ENCODE data around the gene NEK11.

The NEK11 gene

DNA sequence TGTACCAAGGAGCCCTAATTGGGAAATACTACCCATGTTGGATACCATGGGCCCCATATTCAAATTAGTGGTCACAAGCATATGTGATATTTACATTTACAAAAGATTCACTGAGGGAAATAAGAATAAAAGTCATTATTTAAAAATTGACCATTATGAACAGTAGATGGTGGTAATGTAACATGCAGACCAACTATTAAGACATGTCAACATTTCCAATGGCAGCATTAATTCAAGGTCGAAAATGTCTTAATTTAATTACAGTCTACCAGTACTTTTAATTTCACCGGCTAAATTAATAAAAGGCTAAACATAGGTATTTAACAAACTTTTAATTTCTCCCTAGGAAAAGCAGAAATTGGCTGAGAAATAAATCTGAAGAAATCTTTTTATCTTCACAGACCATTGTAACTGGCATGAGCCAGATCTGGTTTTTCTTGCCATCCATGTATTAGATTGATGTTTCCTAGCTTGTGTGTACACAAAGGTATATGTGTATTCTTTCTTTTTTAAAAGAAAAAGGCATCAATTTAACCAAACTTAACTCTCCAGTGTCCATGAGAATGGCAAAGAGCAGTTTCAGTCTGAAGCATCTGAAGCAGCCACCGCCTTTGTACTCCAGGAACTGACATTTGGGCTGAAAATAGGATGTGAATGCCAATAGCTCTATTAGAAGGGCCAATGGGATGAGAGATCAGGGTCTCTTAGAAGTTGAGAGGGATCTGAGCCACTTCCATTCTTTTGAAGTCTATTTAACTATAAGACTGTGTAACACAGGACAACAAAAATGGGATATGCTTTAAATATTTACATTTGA, 26.6 kb downstream of the NEK11 start:
- DNase-seq (ENCODE audit: low read depth) = no peak
- TF ChIP-seq CTCF (IDR thresholded peaks at IDR 0.05; ENCODE audit: control insufficient read depth, insufficient read depth, low read depth, low read length, missing control alignments) = peak; percentile 22
- H3K4me3 ChIP-seq (ENCODE audit: control insufficient read depth, low read depth, low read length) = no peak overlapping the region

GRCh38 chr3:131067983-131068382, 41.3 kb downstream of the NEK11 start:
- no peak for TF ChIP-seq CTCF (IDR thresholded peaks at IDR 0.05; ENCODE audit: control insufficient read depth, insufficient read depth, low read depth, low read length, missing control alignments)
- no peak overlapping the region for H3K4me3 ChIP-seq (ENCODE audit: control insufficient read depth, low read depth, low read length)
- DNase-seq (ENCODE audit: low read depth) = no peak

GRCh38 chr3:131072099-131072559, 45.5 kb downstream of the NEK11 start:
- no peak overlapping the region for H3K4me3 ChIP-seq (ENCODE audit: control insufficient read depth, low read depth, low read length)
- DNase-seq (ENCODE audit: low read depth) = no peak
- TF ChIP-seq CTCF (IDR thresholded peaks at IDR 0.05; ENCODE audit: control insufficient read depth, insufficient read depth, low read depth, low read length, missing control alignments) = no peak

- DNase-seq (ENCODE audit: low read depth) = no peak
- H3K4me3 ChIP-seq (ENCODE audit: control insufficient read depth, low read depth, low read length) = no peak overlapping the region
- TF ChIP-seq CTCF (IDR thresholded peaks at IDR 0.05; ENCODE audit: control insufficient read depth, insufficient read depth, low read depth, low read length, missing control alignments) = no peak
Measured at GRCh38 chr3:131072845-131073244, 46.2 kb downstream of the NEK11 start.

GRCh38 chr3:131075632-131076328, 49.1 kb downstream of the NEK11 start:
- H3K4me3 ChIP-seq (ENCODE audit: control insufficient read depth, low read depth, low read length) = no peak overlapping the region
- TF ChIP-seq CTCF (IDR thresholded peaks at IDR 0.05; ENCODE audit: control insufficient read depth, insufficient read depth, low read depth, low read length, missing control alignments) = no peak
- DNase-seq (ENCODE audit: low read depth) = no peak

DNA sequence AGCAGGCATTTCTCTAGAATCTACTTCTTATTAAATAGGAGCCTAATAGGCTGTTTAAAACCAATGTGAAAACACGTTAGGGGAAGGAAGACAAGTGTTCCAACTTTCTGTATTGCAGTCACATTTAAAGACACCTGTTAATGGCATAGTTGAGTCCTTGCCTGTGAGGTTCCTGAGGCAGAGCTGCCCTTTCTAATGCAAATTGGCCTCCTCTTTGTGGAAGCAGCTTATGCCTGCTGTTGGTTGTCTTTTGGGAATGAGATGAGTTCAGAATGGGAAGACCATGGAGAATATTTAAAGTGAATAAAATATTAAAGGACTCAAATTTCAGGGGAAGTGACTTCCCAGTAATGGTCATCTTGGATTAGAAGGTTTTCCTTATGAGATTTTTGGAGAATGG, 51.2 kb downstream of the NEK11 start:
- DNase-seq (ENCODE audit: low read depth) = no peak
- no peak overlapping the region for H3K4me3 ChIP-seq (ENCODE audit: control insufficient read depth, low read depth, low read length)
- TF ChIP-seq CTCF (IDR thresholded peaks at IDR 0.05; ENCODE audit: control insufficient read depth, insufficient read depth, low read depth, low read length, missing control alignments) = no peak

All from AG09309 (cell line).